ENCODE results near the gene CCDC144A.
"Not testable (repeated sequence)": the region's sequence is repeated elsewhere in the genome, so short reads cannot be mapped to it uniquely, and the experiment has no call there.

Gene CCDC144A

GRCh38 chr17:16818821-16819683, 129.0 kb downstream of the CCDC144A start:
- no peak for DNase-seq

GRCh38 chr17:16820161-16820877, 130.3 kb downstream of the CCDC144A start:
- DNase-seq = no peak

GRCh38 chr17:16820979-16821543, 131.0 kb downstream of the CCDC144A start:
- DNase-seq = no peak

- DNase-seq = not testable (repeated sequence)
These were observed 132.1 kb downstream of the CCDC144A start for GRCh38 chr17:16822133-16822532.

- not testable (repeated sequence) for DNase-seq
These were observed 133.8 kb downstream of the CCDC144A start for GRCh38 chr17:16823768-16824406.
